Tibial nerve (tissue), 4 donors: ENCODE measurements around the gene FAM9C. TPM values are rescaled to one million over a fixed set of nuclear protein-coding genes. Genes with fewer than 3 reads are reported as not detected.

Experiments
- DNase-seq, 2 donors: peaks; one replicate each; pipeline ENCODE4 v3.0.0-alpha.2; 2019; ENCODE audit warnings: low spot score in 2 of 2
- H3K27ac ChIP-seq, 4 donors: fragments of 200-600 bp; sonication (generic) in 3 of 4; one replicate each; pipeline ENCODE4 v1.5.1; 2017 to 2019; ENCODE audit warnings: mild to moderate bottlenecking in 1 of 4
- H3K27me3 ChIP-seq, 2 donors: fragments of 200-600 bp; sonication (generic) in 1 of 2; one replicate each; pipeline versions ENCODE4 v1.5.1 to v1.6.0; 2017 to 2019
- H3K36me3 ChIP-seq, 3 donors: fragments of 200-600 bp; sonication (generic); one replicate each; pipeline ENCODE4 v1.5.1; 2018 to 2019
- H3K4me1 ChIP-seq, 4 donors: fragments of 200-600 bp; sonication (generic) in 3 of 4; one replicate each; pipeline ENCODE4 v1.5.1; 2017 to 2019
- H3K4me3 ChIP-seq, 4 donors: fragments of 200-600 bp; sonication (generic) in 3 of 4; one replicate each; pipeline ENCODE4 v1.5.1; 2017 to 2019; ENCODE audit warnings: mild to moderate bottlenecking in 1 of 4, moderate library complexity in 1 of 4
- H3K9me3 ChIP-seq, 4 donors: fragments of 200-600 bp; sonication (generic) in 3 of 4; one replicate each; pipeline ENCODE4 v1.5.1; 2017 to 2019
- EP300 ChIP-seq, 2 donors: sonication (generic); formaldehyde crosslinking; IDR thresholded peaks; one replicate each; pipeline ENCODE4 v1.6.1; 2017; ENCODE audit warnings: antibody characterized with exemption in 2 of 2, mild to moderate bottlenecking in 1 of 2
- POLR2A ChIP-seq, 2 donors: fragments of 450-650 bp; IDR thresholded peaks; one replicate each; pipeline ENCODE4 v1.6.1; 2017; ENCODE audit warnings: antibody characterized with exemption in 2 of 2, mild to moderate bottlenecking in 2 of 2, moderate library complexity in 2 of 2
- WGBS, 2 donors: methylation state at CpG; one replicate each; pipeline ENCODE4 v1.1.5; 2018; 5-methylcytosine and 5-hydroxymethylcytosine counted together
- total RNA-seq, 4 donors: library from RNA; depleted of rRNA; stranded (reverse); fragments of >200 nt; gene quantifications; one replicate each; pipeline ENCODE4 v1.1.0, GENCODE V29; 2016
- TF ChIP-seq, protein P1 (sequence below), 5 experiments: fragments of 200-600 bp in 3 of 5; fragments of 450-650 bp in 2 of 5; sonication (generic) in 3 of 5; IDR thresholded peaks; one replicate each; pipeline ENCODE4 v1.5.1; 2016 to 2019; ENCODE audit warnings: antibody characterized with exemption in 5 of 5, mild to moderate bottlenecking in 3 of 5, moderate library complexity in 2 of 5

Gene FAM9C
- total RNA-seq, 4 donors from 2014 or later, result not detected

DNA sequence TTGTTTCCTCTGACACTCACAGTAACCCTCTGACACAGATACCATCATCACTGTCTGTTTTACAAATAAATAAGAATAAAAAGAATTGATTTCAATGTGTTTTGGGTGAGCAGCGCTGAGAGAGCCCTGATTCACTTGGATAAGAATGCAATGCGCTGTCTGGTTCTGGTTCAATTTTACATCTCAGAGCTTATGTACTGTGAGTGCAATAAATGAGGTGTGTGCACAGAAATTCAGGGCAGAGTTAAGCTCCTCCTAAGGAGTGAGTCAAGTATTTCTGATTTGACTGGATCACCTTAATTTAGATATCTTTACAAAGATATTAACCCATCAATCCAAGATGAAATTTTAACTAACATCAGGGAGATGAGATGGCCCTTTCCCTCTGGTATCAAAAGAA is 11.2 kb downstream of the FAM9C start:
- Histone ChIP-seq H3K4me3 (no peak overlapping the region), H3K36me3 (no peaks in the 10 kb centered on the region), H3K4me1 (peaks cover 0 to 20% (median 4%) of the 10 kb centered on the region in 4 donors), H3K27me3 (no peaks in the 10 kb centered on the region), H3K9me3 (no peaks in the 10 kb centered on the region), H3K27ac (no peak overlapping the region)
- no peak for DNase-seq
- WGBS, 2 donors, result 90 to 91% methylated on average over 2 of the region's 2 CpGs
- TF ChIP-seq, protein P1, sequence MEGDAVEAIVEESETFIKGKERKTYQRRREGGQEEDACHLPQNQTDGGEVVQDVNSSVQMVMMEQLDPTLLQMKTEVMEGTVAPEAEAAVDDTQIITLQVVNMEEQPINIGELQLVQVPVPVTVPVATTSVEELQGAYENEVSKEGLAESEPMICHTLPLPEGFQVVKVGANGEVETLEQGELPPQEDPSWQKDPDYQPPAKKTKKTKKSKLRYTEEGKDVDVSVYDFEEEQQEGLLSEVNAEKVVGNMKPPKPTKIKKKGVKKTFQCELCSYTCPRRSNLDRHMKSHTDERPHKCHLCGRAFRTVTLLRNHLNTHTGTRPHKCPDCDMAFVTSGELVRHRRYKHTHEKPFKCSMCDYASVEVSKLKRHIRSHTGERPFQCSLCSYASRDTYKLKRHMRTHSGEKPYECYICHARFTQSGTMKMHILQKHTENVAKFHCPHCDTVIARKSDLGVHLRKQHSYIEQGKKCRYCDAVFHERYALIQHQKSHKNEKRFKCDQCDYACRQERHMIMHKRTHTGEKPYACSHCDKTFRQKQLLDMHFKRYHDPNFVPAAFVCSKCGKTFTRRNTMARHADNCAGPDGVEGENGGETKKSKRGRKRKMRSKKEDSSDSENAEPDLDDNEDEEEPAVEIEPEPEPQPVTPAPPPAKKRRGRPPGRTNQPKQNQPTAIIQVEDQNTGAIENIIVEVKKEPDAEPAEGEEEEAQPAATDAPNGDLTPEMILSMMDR (IDR thresholded peaks at IDR 0.05), result no peak
- TF ChIP-seq EP300 (IDR thresholded peaks at IDR 0.05) (no peak), POLR2A (IDR thresholded peaks at IDR 0.05) (no peak)

DNA sequence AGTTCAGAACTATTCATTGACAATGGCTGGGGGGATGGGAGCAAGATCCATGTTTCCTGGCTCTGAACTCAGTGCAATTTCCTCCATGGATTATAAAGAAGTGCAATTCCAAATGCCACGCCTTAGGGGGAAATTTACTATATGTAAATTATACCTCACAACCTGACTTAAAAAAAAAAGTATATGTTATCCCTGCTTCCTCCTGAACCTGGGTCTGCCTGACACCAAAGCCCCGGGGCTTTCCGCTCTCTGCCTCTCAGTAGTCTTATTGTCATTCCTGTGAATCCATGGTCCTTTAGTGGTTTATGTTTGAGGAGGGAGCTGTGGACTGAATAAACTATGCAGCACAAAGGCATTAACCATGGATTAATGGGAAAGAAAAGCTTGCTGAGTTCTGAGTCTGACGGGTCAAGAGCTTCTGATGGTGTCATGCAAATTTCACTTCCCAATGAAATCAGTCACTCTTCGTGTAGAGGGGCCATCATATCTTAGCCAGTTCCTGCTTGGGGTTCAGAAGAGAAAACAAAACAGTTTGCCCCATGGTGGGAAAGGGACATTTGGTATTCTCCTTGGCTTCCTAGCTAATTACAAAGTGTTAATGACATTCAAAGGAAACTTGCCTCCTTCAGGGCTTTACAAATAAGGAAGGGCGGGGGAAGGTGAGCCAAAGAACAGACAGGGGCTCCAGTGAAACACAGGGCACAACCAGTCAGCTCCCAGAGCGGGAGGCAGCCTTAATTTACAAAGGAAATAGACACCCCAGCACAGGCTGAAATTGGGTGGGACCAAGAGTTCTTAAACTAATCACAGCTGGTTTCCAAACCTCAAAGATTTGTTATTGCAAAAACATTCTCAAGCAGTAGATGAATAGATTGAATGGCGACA is 14.3 kb downstream of the FAM9C start:
- no peak overlapping the region for H3K4me3 ChIP-seq
- DNase-seq, result no peak
- TF ChIP-seq POLR2A (IDR thresholded peaks at IDR 0.05) (no peak), EP300 (IDR thresholded peaks at IDR 0.05) (no peak)
- TF ChIP-seq, protein P1 (IDR thresholded peaks at IDR 0.05), result no peak
- no peak overlapping the region for H3K27ac ChIP-seq
- H3K4me1 ChIP-seq, result peaks cover 0 to 20% (median 4%) of the 10 kb centered on the region in 4 donors
- no peaks in the 10 kb centered on the region for H3K36me3 ChIP-seq
- no peaks in the 10 kb centered on the region for H3K9me3 ChIP-seq
- WGBS, 2 donors, result 34% methylated on average over 7 to 8 of the region's 8 CpGs
- H3K27me3 ChIP-seq, result no peaks in the 10 kb centered on the region

DNA sequence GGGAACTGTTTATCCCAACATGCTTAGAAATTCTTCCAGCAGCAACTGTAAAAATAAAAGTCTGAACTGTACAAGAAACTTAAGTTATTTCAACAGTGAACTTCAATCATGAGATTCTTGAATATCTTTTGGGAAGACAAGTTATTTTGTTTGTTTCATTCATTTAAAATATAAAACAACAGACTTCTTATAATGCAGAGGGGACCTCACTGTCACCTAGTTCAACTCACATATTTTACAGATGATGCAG is 14.9 kb downstream of the FAM9C start:
- peak overlapping the region in 3 of 4 donors; percentile 40 to 58 (median 56) for H3K27ac ChIP-seq
- H3K9me3 ChIP-seq, result no peaks in the 10 kb centered on the region
- no peaks in the 10 kb centered on the region for H3K27me3 ChIP-seq
- H3K4me3 ChIP-seq, result no peak overlapping the region
- no peak for DNase-seq
- H3K36me3 ChIP-seq, result no peaks in the 10 kb centered on the region
- peaks cover 0 to 20% (median 4%) of the 10 kb centered on the region in 4 donors for H3K4me1 ChIP-seq
- TF ChIP-seq POLR2A (IDR thresholded peaks at IDR 0.05), result no peak
- TF ChIP-seq, protein P1 (IDR thresholded peaks at IDR 0.05), result no peak
- TF ChIP-seq EP300 (IDR thresholded peaks at IDR 0.05), result no peak

DNA sequence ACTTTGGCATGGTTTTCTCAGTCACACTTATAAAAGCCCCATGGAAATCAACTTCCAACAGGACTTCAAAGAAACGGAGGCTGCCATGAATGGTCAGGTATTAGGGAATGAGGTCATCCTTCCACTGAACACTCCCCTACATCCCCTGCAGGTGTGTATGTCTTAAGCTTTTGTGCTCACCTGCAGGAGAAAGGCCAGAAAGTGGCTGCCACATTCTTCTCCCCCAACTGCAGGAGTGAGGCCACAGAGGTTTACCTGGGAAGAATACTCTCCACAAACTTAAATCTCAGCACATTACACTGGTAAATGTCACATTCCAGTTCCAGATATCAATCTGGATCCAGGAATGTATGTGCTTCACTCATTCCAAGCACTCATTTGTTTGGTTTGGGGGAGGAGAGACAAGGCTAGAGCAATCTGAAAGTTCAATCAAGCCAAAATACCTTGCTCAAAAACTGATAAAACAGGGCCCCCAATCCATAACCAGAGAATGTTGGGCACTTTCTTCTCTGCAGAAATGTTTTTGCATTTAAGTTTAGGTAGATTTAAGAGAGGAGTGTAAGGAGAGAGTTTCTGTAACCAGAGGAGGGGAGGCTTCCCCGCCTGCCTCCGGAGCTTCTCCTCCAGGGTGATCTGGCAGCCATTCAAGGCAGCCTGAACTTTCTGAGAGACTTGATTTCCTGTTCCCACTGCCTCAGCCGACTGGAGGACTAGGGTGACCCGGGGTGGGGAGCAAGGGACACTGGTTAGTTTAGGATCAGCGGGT is 15.4 kb downstream of the FAM9C start:
- WGBS, 2 donors, result 5 to 15% methylated on average over 6 of the region's 6 CpGs
- peaks cover 0 to 20% (median 4%) of the 10 kb centered on the region in 4 donors for H3K4me1 ChIP-seq
- no peaks in the 10 kb centered on the region for H3K27me3 ChIP-seq
- H3K9me3 ChIP-seq, result no peaks in the 10 kb centered on the region
- DNase-seq, result peak; percentile 32 to 33
- H3K27ac ChIP-seq, result peak overlapping the region in 3 of 4 donors; percentile 40 to 58 (median 56)
- no peak overlapping the region for H3K4me3 ChIP-seq
- H3K36me3 ChIP-seq, result no peaks in the 10 kb centered on the region
- TF ChIP-seq POLR2A (IDR thresholded peaks at IDR 0.05), result no peak
- TF ChIP-seq, protein P1 (IDR thresholded peaks at IDR 0.05), result no peak
- no peak for TF ChIP-seq EP300 (IDR thresholded peaks at IDR 0.05)
